SIG-M5 treated with dmso at 0.1 percent for 504 hours (cell line): Measurements from ENCODE around the gene PDIA4.
A peak's percentile ranks its signal among the peaks of the same experiment; 100 is the strongest.

Source experiments
- DNase-seq: peaks from one replicate; lab custom pipeline; 2025; ENCODE audit not compliant: unreplicated experiment; lab: John Stamatoyannopoulos, UW

The PDIA4 gene

DNA sequence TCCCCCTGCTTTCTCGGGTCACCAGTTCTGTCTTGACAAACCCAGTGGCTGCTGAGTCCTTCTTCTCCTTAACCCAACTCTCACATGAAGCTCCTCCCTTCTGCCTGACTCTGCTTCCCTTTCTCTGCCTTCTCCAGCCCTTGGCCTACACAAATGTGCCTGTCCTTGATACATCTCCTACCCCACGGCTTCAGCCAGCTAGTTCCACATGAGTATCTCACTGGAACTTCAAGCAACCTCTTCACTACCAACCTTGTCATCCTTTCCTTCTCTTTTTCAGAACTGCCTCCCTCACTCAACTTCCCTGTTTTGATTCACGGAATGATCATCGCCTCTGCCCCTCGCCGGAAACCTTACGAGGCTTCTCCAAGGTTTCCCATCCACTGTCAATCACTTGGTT is 55.9 kb downstream of the PDIA4 start:
- DNase-seq, result peak; percentile 60

DNA sequence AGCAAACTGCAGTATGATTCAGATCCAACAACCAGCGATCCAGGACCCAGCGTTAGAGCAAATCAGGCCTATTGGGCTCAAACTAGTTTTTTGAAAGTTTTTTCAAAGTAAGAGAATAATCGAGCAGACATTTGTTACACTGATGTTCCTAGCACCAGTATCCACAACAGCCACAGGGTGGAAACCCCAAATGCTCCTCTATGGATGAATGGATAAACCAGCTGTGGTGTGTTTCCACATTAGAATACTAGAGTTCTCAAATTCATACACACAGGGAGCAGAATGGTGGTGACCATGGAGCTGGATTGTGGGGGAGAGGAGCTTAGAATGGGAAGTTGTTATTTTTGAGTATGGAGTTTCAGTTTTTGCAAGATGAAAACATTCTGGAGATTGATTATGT is 60.7 kb downstream of the PDIA4 start:
- DNase-seq, result no peak

DNA sequence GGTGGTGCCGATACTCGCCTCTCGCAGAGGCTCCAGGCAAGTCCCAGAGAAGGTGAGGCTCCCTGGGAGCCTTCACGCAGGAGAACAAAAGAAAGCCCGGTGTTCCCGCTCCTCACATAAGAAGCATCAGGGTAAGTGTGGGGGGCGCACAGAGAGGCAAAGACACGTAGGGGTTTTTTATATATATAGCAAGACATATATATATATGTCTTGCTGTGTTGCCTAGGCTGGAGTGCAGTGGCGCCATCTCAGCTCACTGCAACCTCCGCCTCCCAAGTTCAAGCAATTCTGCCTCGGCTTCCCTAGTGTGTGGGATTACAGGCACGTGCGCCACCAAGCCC is 61.3 kb downstream of the PDIA4 start:
- DNase-seq, result no peak

DNA sequence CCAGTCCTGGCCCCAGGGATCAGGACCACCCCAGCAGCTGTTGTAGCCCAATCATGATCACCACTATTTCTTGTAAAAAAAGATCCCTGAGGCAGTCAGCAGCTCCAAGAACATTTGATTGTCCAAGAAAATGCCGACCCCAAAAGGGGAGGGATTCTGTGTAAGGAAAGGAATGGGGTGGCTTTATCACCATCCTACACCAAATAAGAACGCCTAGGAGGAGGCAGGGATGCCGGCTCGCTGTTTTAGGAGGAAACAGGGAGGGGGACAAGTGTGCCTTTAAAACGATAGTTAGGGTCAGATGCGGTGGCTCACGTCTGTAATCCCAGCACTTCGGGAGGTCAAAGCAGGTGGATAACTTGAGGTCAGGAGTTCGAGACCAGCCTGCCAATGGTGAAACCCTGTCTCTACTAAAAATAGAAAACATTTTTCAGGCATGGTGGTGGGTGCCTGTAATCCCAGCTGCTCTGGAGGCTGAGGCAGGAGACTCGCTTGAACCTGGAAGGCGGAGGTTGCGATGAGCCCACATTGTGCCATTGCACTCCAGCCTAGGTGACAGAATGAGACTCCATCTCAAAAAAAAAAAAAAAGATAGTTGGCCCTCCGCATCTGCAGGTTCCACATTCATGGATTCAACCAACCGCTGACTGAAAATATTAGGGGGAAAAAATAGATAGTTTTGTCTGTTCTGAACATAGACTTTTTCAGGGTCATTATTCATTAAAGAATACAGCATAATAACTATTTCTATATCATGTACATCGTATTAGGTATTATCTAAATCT is 63.6 kb downstream of the PDIA4 start:
- no peak for DNase-seq

DNA sequence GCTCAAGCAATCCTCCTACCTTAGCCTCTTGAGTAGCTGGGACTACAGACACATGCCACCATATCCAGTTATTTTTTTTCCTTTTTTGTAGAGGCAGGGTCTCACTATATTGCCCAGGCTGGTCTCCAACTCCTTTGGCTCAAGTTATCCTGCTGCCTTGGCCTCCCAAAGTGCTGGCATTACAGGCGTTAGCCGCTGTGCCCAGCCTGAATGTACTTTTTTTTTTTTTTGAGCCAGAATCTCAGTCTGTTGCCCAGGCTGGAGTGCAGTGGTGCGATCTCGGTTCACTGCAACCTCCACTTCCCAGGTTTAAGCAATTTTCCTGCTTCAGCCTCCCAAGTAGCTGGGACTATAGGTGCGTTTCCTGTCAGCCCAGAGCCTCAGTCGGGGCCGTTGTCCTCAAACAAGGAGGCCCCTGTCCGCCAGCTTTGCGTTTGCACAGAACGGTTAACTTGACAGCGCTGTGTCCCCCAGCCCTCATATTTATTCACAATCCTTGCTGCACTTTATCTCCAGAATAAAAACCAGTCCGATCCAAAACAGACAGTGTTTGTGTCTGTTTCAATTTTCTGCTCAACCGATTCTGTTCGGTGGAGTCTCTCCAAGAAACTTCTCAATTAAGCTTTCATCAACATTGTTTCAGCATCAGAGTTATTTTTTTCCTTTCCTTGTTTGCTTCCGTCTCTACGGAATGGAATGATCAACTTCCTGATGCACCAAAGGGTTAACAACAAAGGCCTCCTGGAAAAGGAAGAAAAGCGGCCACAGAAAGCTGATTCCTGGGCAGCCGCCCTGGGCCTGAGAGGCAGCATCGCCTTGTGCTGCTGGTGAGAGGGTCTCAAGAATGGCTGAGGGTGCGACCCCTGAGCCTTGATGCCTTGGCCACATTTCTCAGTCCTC is 64.5 kb downstream of the PDIA4 start:
- no peak for DNase-seq

DNA sequence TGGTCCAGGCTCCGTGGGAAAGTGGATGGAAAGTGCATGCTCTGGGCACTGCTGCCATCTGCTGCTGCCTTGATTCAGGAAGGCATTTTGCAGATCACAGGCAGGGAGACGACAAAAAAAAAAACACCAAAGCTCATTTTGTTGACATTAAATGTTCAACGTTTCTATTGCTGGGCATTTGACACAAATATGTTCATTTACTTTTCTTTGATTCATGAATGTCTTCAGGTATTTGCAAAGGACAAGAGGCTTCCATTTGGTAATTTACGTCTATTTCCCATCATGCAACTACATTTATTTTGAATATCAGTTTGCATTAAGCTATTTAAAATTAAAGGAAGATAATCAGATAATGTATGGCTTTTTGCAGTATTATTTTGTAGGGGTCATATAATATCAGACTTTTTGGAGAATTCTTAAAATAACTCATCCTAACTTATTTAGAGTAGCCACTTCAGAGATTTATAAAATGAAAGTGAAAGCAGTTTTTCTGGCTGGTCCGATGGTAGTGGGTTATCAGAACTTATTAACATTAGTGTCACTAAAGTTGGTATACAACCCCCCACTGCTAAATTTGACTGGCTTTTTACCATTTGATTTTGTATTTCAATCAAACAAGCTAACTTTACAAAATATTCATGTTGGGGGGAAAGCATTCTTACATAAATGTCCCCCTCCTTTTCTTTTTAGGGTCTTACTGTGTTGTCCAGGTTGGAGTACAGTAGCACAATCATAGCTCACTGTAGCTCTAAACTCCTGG is 65.3 kb downstream of the PDIA4 start:
- peak; percentile 78 for DNase-seq

DNA sequence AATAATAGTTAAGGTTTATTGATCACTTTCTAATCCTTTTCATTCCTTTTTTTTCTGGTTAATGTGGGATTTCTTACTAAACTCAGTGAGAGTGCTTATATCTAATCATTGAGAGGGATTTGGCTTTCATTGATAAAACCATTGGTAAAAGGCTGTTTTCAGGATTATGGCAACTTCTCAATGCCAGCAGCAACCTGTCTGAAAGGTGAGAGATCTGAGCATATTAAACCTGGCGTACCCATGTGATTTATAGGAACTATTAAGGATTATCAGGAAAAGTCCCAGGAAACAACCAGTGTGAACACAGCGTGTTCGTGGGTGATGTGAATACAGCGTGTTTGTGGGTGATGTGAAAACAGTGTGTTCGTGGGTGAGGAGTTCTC is 65.9 kb downstream of the PDIA4 start:
- no peak for DNase-seq

DNA sequence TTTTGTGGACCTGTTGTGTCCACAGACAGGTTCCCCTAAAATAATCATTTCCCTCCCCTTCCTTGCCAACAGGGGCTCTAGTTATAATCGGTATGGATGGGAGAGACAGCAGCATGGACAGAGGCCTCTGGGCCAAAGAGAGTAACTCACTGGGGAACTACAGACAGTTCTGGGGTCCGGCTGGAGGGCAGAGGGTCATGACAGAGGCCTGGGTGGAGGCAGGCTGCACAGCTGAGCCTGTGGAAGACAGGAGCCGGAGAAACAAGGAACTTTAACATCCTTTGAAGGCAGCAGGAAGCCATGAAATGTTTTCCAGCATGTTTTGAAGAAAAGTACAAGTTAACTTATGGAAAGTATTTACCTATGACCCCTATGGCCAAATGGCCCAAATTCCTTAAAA is 68.6 kb downstream of the PDIA4 start:
- DNase-seq, result no peak

DNA sequence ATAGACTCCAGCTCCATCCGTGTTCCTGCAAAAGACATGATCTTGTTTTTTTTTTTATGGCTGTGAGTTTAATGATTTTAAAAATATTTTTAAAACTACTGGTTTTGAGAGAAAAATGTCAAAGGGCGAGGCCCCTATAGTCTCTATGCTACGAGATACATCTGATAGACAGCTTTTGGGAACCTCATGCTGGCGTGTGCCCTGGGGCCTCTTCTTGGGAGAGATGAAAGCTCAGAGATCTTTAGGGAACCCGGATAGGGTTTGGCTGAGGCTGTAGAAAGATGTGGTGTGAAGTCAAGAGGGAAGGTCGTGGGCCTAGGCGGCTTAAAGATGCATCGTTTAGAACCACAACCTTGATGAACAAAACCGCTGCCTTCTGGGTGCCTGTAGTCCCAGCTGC is 70.2 kb downstream of the PDIA4 start:
- DNase-seq, result no peak

DNA sequence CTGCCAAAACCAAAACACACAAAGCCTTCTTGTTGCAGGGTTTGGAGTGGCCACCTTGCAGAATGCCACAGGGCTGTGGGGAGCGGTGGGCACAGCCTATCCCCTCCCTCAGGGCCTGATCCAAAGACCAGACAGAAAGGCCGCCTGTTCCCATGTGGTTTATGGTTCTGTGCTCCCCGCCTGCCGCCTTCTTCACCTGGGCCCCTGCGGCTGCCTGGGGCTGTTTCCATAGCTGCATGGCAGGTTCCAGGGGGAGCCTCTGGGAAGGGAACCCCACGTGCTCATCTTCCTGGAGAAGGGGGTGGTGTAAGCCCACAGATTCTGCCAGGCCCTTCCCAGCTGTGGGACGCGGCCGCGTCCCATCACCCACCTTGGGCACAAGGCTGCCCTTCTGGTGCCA is 73.5 kb downstream of the PDIA4 start:
- no peak for DNase-seq

DNA sequence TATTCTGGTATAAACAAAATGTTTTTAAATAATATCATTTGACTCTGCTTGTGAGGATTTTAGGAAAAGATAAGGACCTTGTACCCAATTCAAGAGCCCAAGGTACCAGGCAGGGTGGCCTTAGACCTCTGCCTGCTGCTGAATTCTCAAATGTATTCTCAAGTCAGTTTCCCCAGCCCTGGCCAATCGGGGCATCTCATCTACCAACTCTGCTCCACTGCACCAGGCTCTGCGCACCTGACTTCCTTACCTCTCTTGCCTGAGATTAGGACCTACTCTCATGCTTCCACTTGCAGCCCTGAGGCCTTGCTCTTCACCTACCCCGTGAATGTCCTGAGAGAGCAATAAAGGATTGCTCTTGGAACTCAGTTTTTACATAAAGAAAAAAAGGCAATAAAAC is 74.6 kb downstream of the PDIA4 start:
- DNase-seq, result no peak
